Breast epithelium (tissue), 4 donors: ENCODE data around the gene GREB1. TPM values are rescaled to one million over a fixed set of nuclear protein-coding genes. Genes with fewer than 3 reads are reported as not detected.

Experiments
- DNase-seq, 2 donors: peaks; one replicate each; pipeline ENCODE4 v3.0.0-alpha.2; 2019; ENCODE audit warnings: low spot score in 2 of 2
- H3K27ac ChIP-seq, 2 donors: fragments of 200-600 bp; sonication (generic) in 1 of 2; one replicate each; pipeline ENCODE4 v1.5.1; 2016 to 2019; ENCODE audit warnings: mild to moderate bottlenecking in 1 of 2
- H3K27me3 ChIP-seq, 2 donors: fragments of 200-600 bp; sonication (generic) in 1 of 2; one replicate each; pipeline versions ENCODE4 v1.5.1 to v1.6.0; 2017 to 2019; ENCODE audit warnings: control low read depth in 1 of 2, mild to moderate bottlenecking in 1 of 2
- H3K36me3 ChIP-seq: fragments of 200-600 bp; one replicate; pipeline ENCODE4 v1.5.1; 2019
- H3K4me1 ChIP-seq, 2 donors: fragments of 200-600 bp; sonication (generic); one replicate each; pipeline ENCODE4 v1.5.1; 2016 to 2019; ENCODE audit warnings: control low read depth in 1 of 2
- H3K4me3 ChIP-seq, 3 donors: fragments of 200-600 bp; sonication (generic); 1 replicate in 2 of 3; 2 replicates in 1 of 3; pipeline ENCODE4 v1.5.1; 2016 to 2019; ENCODE audit warnings: mild to moderate bottlenecking in 3 of 3, moderate library complexity in 2 of 3
- H3K9me3 ChIP-seq, 2 donors: fragments of 200-600 bp; sonication (generic) in 1 of 2; one replicate each; pipeline ENCODE4 v1.5.1; 2016 to 2019; ENCODE audit warnings: control low read depth in 1 of 2
- CTCF ChIP-seq, 3 donors: fragments of 450-650 bp; IDR thresholded peaks; one replicate each; pipeline ENCODE4 v1.5.1; 2016 to 2017; ENCODE audit warnings: antibody characterized with exemption in 3 of 3, mild to moderate bottlenecking in 3 of 3, moderate library complexity in 3 of 3
- POLR2A ChIP-seq: fragments of 450-650 bp; IDR thresholded peaks from one replicate; pipeline ENCODE4 v1.6.1; 2016; ENCODE audit warnings: antibody characterized with exemption, mild to moderate bottlenecking, moderate library complexity
- POLR2AphosphoS5 ChIP-seq, 3 donors: sonication (generic); formaldehyde crosslinking; IDR thresholded peaks; one replicate each; pipeline ENCODE4 v1.6.1; 2017; ENCODE audit warnings: antibody characterized with exemption in 3 of 3
- intact Hi-C: fragments of 100-400 bp; cut with DNase I; formaldehyde crosslinking; loops from one replicate; pipeline ENCODE4 v1.15.1; 2023; ENCODE audit warnings: low total_unique reads
- total RNA-seq, 3 donors: library from RNA; depleted of rRNA; stranded (reverse); fragments of >200 nt; gene quantifications; one replicate each; pipeline ENCODE4 v1.1.0, GENCODE V29; 2016

GREB1 gene
- total RNA-seq, 3 donors from 2014 or later = 5.4 to 83.6 (median 42.9) TPM

GRCh38 chr2:11679486-11680181 lies 145.8 kb downstream of the GREB1 start:
- Histone ChIP-seq H3K36me3 (no peaks in the 10 kb centered on the region), H3K27ac (no peak overlapping the region), H3K4me3 (no peak overlapping the region), H3K4me1 (no peaks in the 10 kb centered on the region), H3K9me3 (peaks cover 0 to 4% of the 10 kb centered on the region in 2 donors), H3K27me3 (peaks cover 0 to 32% of the 10 kb centered on the region in 2 donors)
- intact Hi-C loops = no loop called here
- no peak for DNase-seq
- TF ChIP-seq POLR2A = no peak
- TF ChIP-seq CTCF (IDR thresholded peaks at IDR 0.05) = no peak
- no peak for TF ChIP-seq POLR2AphosphoS5 (IDR thresholded peaks at IDR 0.05)

GRCh38 chr2:11680182-11680900 lies 146.5 kb downstream of the GREB1 start:
- no peak for TF ChIP-seq POLR2A
- no peak for TF ChIP-seq CTCF (IDR thresholded peaks at IDR 0.05)
- no peak for TF ChIP-seq POLR2AphosphoS5 (IDR thresholded peaks at IDR 0.05)
- Histone ChIP-seq H3K27me3 (peaks cover 0 to 32% of the 10 kb centered on the region in 2 donors), H3K4me3 (no peak overlapping the region), H3K4me1 (no peaks in the 10 kb centered on the region), H3K9me3 (peaks cover 0 to 4% of the 10 kb centered on the region in 2 donors), H3K27ac (no peak overlapping the region), H3K36me3 (no peaks in the 10 kb centered on the region)
- intact Hi-C loops = no loop called here
- DNase-seq = no peak

DNA sequence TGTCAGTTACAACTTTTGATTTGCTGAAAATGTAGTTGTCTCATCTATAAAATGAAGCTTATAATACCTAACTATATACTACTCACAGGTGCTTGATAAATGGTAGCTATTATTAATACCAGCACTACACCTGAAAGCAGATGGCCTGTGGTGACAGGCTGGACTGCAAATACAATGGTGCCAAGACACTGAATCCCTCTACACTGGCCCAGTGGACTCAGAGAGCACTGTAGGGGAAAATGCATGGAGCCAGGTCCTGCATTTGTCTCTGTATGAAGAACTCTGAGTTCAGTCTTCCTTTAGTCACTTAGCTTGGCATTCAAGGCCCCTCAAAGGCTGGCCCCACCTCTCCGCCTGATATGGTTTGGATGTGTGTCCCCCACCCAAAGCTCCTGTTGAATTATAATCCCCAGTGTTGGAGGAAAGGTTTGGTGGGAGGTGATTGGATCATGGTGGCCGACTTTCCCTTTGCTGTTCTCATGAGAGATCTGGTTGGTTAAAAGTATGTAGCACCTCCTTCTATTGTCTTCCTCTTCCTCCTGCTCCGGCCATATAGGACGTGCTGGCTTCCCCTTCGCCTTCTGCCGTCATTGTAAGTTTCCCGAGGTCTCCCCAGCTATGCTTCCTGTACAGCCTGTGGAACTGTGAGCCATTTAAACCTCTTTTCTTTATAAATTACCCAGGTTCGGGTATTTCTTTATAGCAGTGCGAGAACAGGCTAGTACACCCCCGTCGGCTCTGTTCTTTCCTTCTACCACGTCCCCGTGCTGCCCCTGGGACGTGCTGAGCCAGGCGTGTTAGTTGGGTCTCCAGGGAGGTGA lies 147.3 kb downstream of the GREB1 start:
- intact Hi-C loops = no loop called here
- Histone ChIP-seq H3K27me3 (peaks cover 0 to 25% of the 10 kb centered on the region in 2 donors), H3K36me3 (no peaks in the 10 kb centered on the region), H3K4me3 (no peak overlapping the region), H3K4me1 (no peaks in the 10 kb centered on the region), H3K27ac (no peak overlapping the region), H3K9me3 (no peaks in the 10 kb centered on the region)
- TF ChIP-seq POLR2A = no peak
- DNase-seq = no peak

DNA sequence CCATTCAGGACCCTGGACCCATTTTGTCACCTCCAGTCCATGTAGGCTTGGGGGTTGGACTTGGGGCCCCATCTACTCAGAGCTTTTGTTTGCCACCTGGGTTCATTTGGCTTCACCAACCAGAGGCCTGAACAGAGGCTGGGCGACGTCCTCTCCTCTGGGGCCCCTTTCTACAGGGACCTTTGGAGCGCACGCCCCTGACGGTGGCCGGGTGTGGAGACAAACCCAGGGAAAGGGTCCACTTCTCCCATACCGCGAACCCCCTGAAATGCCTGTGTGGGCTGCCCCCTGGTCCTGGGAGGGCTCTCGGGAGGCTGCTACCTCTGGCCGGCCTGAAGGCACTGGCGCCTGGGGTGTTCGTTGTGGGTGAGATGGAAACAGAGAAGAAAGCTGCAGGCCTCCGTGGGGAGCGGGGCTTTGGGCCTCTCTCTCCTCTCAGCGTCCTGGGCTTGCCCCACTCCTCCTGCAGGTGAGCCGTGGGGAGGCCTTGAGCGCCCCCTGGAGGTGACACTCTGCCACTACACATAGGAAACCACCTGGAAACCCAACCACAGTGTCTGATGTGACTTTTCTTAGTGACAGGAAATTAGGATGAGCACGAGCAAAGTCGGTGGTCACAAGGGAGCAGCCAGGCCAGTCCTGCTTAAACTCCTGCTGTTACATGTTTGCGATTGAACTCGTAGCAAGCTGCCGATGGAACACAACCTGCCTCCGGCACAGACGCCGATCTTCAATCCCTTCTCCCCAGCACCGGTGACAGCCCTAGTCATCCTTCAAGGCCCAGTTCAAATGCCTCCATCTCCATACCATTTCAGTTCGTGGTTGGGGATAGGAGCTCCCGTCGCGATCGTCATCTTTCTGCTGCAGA lies 148.1 kb downstream of the GREB1 start:
- peaks cover 0 to 25% of the 10 kb centered on the region in 2 donors for H3K27me3 ChIP-seq
- intact Hi-C loops = no loop called here
- TF ChIP-seq POLR2A (no peak), CTCF (IDR thresholded peaks at IDR 0.05) (peak; percentile 25 to 51 (median 44)), POLR2AphosphoS5 (IDR thresholded peaks at IDR 0.05) (no peak)
- no peak for DNase-seq
- H3K36me3 ChIP-seq = no peaks in the 10 kb centered on the region
- no peaks in the 10 kb centered on the region for H3K9me3 ChIP-seq
- H3K4me3 ChIP-seq = no peak overlapping the region
- H3K4me1 ChIP-seq = no peaks in the 10 kb centered on the region
- H3K27ac ChIP-seq = no peak overlapping the region

DNA sequence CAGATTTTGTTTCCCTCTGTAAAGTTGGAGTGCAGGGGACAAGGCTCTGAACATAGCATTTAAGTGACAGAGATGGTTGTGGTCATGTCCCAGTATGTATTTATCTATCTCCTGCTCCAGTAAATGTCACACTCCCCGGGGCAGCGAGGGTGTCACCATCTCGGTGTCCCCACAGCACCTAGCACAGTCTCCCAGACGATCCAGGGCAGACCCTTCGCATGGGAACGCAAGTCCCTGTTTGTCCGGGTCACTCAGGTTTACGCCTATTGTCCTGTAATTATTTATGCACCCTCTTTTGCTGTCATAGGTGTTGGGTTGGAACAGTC lies 148.7 kb downstream of the GREB1 start:
- no peaks in the 10 kb centered on the region for H3K4me1 ChIP-seq
- no peaks in the 10 kb centered on the region for H3K36me3 ChIP-seq
- H3K9me3 ChIP-seq = no peaks in the 10 kb centered on the region
- peaks cover 0 to 20% of the 10 kb centered on the region in 2 donors for H3K27me3 ChIP-seq
- intact Hi-C loops = no loop called here
- no peak for DNase-seq
- no peak overlapping the region for H3K27ac ChIP-seq
- TF ChIP-seq POLR2A (no peak), CTCF (IDR thresholded peaks at IDR 0.05) (no peak), POLR2AphosphoS5 (IDR thresholded peaks at IDR 0.05) (no peak)
- H3K4me3 ChIP-seq = no peak overlapping the region
